Measurements from ENCODE around the gene ALPI. TPM values are rescaled to one million over a fixed set of nuclear protein-coding genes. Genes with fewer than 3 reads are reported as not detected.

Gene ALPI
- total and polyA plus RNA-seq, 10 of the 15 experiments (the other 5 are each of a cell fraction or from before 2014, with no cell fraction given): not detected

DNA sequence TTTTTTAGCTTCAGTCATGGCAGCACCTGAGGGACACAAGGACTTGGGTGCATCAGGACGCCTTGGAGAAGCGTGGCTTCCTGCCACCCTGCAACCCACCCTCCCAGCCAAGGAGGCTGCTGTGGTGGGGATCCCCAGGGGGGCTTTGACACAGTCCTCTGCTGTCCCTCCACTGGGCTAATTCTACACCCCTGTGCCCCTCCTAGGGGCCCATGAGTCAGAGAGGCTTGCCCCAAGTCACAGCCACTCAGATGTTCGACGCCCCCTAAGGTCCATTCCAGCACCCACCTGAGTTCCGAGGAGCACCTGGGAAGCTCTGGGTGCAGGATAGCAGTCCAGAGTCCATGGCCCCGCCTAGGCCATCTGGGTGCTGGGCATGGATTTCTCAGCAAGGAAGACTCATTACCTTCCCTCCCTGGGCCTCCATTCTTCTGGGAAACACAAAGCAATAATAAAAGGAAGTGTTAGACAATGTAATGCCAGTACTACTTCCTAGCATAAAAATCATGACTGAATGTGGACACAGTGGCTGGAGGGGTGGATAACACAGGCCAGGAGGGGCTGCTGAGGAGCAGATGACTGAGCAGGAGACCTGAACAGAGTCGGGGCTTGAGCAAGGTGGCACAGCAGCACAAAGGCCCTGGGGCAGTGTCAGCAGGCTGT lies 45.6 kb upstream of the ALPI start:
- POLR2A ChIA-PET: no interaction called here
- in situ Hi-C loops (cut with MboI): no loop called here
- Histone ChIP-seq H3K27ac (ENCODE audit: control insufficient read depth, insufficient read depth) (no peak overlapping the region), H3K79me2 (ENCODE audit: control insufficient read depth, insufficient read depth, low read length) (no peaks in the 10 kb centered on the region), H3K27me3 (replicated peaks in 1 of 2; ENCODE audit: control insufficient read depth in 2 of 2, insufficient read depth in 2 of 2, low read length in 1 of 2) (peaks cover 0 to 2% of the 10 kb centered on the region in 2 experiments; a peak in 1 of 4 replicates), H3K36me3 (ENCODE audit: control insufficient read depth in 2 of 2, insufficient read depth in 2 of 2, low read length in 1 of 2) (no peaks in the 10 kb centered on the region), H3K4me1 (ENCODE audit: control insufficient read depth, insufficient read depth, low read length) (peaks cover 8% of the 10 kb centered on the region), H2AFZ (ENCODE audit: control insufficient read depth, low read depth, low read length) (no peak overlapping the region), H3K9me3 (replicated peaks; ENCODE audit: control insufficient read depth, insufficient read depth, low read length) (no peaks in the 10 kb centered on the region), H4K20me1 (ENCODE audit: control insufficient read depth, insufficient read depth) (no peaks in the 10 kb centered on the region), H3K4me3 (no peak overlapping the region), H3K9ac (ENCODE audit: control insufficient read depth, insufficient read depth, low read length) (no peak overlapping the region), H3K4me2 (ENCODE audit: control insufficient read depth, insufficient read depth) (no peak overlapping the region)
- BruUV-seq (replicated peaks): no TSS peak
- no peak for ATAC-seq
- no peak for FAIRE-seq
- 32% methylated on average over 7 of the region's 7 CpGs for WGBS (ENCODE audit: insufficient coverage, insufficient replicate concordance, low lambda C conversion rate, missing lambda C conversion rate)
- DNase-seq (ENCODE audit: low read depth, low spot score): no peak
- TF ChIP-seq RAD21 (IDR thresholded peaks at IDR 0.05; ENCODE audit: insufficient read depth, low read depth, low read length) (no peak), FOXK2 (IDR thresholded peaks at IDR 0.05) (no peak), TAF1 (IDR thresholded peaks at IDR 0.05; ENCODE audit: borderline replicate concordance, low read depth, low read length) (no peak)
- TF ChIP-seq, protein P1, sequence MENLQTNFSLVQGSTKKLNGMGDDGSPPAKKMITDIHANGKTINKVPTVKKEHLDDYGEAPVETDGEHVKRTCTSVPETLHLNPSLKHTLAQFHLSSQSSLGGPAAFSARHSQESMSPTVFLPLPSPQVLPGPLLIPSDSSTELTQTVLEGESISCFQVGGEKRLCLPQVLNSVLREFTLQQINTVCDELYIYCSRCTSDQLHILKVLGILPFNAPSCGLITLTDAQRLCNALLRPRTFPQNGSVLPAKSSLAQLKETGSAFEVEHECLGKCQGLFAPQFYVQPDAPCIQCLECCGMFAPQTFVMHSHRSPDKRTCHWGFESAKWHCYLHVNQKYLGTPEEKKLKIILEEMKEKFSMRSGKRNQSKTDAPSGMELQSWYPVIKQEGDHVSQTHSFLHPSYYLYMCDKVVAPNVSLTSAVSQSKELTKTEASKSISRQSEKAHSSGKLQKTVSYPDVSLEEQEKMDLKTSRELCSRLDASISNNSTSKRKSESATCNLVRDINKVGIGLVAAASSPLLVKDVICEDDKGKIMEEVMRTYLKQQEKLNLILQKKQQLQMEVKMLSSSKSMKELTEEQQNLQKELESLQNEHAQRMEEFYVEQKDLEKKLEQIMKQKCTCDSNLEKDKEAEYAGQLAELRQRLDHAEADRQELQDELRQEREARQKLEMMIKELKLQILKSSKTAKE (IDR thresholded peaks at IDR 0.05; ENCODE audit: low read depth, poor library complexity, severe bottlenecking): no peak
- RAD21 ChIA-PET (ENCODE audit: unreplicated experiment): no interaction called here
- SMC1A ChIA-PET (ENCODE audit: uncharacterized antibody, unreplicated experiment): no interaction called here
- intact Hi-C loops (cut with micrococcal nuclease; ENCODE audit: unreplicated experiment): no loop called here
- CTCF ChIA-PET: no interaction called here
